ENCODE data around the gene MAN1A2. TPM values are rescaled to one million over a fixed set of nuclear protein-coding genes. Genes with fewer than 3 reads are reported as not detected.
"Not testable (repeated sequence)": the region's sequence is repeated elsewhere in the genome, so short reads cannot be mapped to it uniquely, and the experiment has no call there.

The MAN1A2 gene
- total RNA-seq, 2 donors from 2014 or later = 30.3 to 32.5 TPM

DNA sequence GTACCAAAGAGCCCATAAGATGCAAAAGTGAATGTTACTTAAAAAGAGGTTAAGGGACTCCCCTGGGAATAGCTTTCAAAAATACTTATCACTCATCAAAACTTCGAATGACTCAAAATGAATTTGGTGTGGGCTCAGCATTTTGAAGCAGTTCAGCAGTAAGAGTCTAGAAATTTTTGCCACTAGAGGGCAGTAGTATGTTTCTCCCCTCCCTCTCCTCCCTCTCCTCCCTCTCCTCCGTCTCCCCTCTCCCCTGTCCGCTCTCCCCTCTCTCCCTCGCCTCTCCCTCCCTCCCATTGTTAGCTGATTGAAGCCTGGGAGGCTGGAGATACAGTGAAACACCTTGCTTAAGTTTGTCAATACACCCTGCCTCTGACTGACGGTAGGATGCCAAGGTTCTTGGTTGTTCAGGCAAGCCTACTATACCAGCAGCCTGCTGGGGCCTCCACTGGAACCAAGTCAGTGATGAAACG is 167.8 kb downstream of the MAN1A2 start:
- intact Hi-C loops (cut with DNase I, micrococcal nuclease) = loop anchor here (5.0 to 10.0 kb wide), 2 partner anchors 220 to 222 kb away; no protein-coding TSS in a partner anchor
- ATAC-seq (peak; percentile 79), DNase-seq (peak in 1 of 2 donors; percentile 23)

DNA sequence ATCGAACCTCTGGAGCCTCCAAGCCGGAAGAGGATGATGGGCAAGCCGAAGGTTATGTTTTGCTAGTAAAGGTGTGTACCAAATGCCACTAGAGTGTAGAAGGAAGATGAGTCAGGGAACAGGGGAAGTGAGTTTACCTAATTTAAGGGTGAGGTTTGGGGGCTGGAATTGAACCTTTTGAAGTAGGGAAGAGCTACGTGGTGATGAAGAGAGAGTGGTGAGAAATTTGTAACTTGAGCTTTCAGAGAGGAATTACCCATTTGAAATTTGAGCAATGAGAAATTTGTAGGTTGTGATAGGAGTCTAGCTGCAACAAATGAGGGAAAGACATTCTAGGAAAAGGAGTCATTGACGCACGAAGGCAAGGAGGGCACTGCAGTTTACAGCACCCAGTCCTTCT is 168.6 kb downstream of the MAN1A2 start:
- DNase-seq = no peak
- ATAC-seq = no peak
- intact Hi-C loops (cut with DNase I, micrococcal nuclease) = loop anchor here (5.0 to 10.0 kb wide), 2 partner anchors 219 to 221 kb away; no protein-coding TSS in a partner anchor

DNA sequence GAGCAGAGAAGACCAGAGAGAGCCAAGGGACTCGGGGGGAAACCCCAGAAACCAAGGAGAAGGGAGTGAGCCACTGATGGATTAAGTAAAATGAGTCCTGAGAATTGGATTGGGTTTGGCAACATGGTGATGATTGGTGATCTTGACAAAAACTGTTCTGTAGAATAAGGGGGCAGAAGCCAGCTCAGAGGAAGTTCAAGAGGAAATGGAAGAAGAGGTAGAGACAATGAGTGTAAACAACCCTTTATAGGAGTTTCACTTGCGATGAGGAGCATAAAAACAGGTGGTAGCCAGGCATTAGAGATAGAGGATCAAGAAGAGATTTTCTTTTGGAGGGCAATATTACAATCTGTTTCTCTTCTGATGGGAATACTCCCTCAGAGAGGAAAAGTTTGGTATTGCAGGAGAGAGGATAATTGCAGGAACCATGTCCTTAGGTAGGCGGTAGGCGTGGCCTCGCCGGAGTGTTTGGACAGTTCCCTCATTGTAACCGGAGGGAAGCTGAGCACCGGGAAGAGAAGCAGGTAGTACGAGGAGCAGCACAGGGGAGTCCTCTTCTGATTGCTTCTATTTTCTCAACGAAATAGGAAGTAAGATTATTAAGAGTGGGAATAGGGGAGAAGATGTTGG is 170.2 kb downstream of the MAN1A2 start:
- peak; percentile 76 to 84 for DNase-seq

DNA sequence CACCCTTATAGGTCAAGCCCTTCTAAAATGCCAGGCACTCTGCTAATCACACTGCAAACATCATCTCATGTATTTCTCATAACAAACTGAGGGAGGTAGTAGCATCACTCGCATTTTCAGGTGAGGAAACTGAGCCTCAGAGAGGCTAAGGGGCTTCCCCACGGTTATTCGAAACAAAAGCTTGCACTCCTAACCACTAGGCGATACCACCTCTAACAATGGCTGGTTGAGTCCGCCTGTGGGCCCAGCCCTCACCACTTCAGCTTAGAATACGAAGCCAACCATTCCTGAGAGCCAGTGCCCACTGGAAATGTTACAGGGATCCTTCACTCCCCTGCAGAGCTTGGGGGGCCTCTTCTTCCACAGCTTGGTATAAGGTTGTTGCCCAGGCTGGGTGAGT is 173.3 kb downstream of the MAN1A2 start:
- intact Hi-C loops (cut with DNase I, micrococcal nuclease) = no loop called here
- ATAC-seq (no peak), DNase-seq (no peak)

More for the DNA sequence above, 170.2 kb downstream of the MAN1A2 start:
- intact Hi-C loops (cut with DNase I, micrococcal nuclease) = loop anchor here (5.0 to 10.0 kb wide), 2 partner anchors 217 to 220 kb away; no protein-coding TSS in a partner anchor
- peak; percentile 94 for ATAC-seq

DNA sequence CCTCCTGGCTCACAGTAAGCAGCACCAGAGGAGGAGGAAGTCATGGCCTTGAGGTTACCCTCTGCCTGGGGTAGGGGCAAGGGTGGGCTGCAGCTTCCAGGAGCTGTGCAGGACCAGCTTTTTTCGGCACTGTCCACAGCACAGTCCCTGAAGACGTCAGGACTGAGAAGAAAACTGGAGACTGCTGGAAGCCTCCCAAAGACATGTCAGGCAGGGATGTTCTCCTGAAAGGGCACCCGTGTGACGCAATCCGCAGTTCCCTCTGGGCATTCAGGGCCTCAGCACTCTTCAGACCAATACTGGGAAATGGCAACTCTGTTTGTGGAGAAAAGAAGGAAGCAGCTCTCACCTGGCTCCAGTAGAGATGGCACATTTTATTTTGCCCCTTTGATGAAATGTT is 173.8 kb downstream of the MAN1A2 start:
- no peak for ATAC-seq
- no peak for DNase-seq
- intact Hi-C loops (cut with DNase I, micrococcal nuclease) = no loop called here

DNA sequence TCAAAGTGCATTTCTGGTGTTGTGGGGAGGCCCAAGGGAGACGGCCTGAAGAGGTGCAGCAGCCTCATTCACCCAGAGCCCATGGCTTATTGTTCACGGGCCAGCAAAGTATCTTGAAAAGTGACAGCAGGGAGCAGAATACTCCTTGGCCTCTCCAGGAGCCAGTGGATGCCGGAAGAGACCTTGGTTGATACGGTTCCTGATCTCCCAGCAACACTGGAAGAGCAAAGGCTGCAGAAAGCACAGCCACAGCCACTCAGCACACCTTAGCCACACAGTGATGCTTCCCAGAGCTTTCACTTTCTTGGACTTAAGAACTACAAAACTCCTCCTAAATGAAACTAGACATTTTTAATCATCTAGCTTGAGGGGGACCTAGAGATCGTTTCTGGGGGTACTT is 174.3 kb downstream of the MAN1A2 start:
- DNase-seq (no peak), ATAC-seq (no peak)
- intact Hi-C loops (cut with DNase I, micrococcal nuclease) = no loop called here

DNA sequence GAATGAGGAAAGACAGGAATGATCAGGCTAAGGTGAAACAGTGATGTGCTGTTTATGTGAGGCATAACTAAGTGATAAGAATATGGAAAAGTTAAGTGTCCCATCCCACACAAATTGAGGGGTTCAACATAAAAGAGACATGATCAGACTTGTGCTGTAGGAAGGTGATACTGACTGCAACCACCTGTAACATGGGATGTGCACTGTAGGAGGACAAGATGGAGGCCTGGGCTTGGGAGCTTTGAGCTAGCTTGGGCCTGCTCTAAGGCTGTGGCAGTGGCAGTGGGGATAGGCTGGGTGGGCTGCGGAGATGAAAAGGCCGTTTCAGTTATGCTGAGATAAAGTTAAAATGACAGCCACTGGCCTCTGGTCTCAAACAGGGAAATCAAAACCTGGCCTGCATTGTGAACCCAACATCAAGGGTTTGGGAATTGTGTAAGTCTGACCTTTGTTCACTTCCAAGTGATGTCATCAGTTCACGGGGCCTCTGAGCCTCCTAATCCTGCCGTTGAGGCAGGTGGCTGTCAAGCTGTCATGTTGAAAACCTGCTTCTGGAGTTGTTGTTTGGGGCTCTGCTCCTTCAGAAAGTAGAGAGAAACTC is 177.4 kb downstream of the MAN1A2 start:
- peak; percentile 75 for ATAC-seq
- DNase-seq = no peak

DNA sequence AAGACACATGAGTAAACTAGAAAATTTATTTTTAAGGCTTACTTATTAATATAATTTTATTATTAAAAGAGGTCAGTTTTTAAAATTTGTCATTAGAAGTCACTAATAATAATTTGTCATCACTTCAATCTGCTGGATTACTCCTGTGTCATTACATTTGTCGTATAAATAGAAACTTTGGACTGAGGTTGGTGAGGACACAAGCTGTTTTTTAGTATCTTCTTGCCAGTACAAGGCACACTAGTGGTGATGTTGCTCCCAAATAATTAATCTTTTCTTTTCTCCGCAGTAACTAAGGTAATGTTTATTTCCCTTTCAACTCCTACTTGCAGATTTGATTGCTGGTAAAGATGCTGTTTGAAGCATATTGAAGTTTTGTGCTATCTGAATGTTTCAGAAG is 179.2 kb downstream of the MAN1A2 start:
- ATAC-seq (no peak), DNase-seq (no peak)
- intact Hi-C loops (cut with DNase I, micrococcal nuclease) = no loop called here

More for the DNA sequence above, 177.4 kb downstream of the MAN1A2 start:
- intact Hi-C loops (cut with DNase I, micrococcal nuclease) = no loop called here

DNA sequence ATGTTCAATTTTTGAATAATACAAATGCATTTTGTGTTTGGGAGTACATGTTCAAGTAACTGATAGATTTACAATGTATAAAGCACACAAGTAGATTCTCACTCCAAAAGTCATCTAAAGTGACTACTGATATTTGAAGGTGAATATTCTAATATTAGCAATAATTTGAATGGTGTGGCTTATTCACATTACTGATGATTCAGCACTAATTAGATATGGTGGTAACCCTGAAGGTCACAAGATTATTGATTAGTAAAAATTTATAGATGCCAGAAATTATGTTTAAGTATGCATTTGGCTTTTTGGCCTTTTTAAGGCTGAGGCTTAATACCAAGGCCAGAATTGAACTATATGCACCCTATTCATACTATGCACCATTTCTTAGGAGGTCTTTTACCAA is 186.2 kb downstream of the MAN1A2 start:
- intact Hi-C loops (cut with DNase I, micrococcal nuclease) = no loop called here
- ATAC-seq (no peak), DNase-seq (no peak)

DNA sequence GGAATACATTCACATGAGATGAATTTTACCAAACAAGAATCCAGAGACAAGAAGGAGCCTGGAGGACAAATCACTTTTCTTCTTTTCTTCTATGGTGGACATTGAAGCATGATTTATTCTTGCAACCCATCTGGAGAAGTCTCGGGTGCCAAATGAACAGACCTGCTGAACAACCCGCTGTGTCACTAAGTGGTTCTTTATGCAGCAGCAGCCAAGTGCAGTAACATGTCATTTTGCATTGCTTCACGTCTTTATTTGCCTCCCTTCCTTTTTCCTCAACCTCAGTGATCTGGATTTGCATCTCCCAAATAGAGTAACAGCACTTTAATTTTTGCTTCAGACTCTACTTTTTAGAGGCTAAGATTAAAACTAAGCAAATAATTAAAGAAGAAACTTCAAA is 188.6 kb downstream of the MAN1A2 start:
- no peak for ATAC-seq
- intact Hi-C loops (cut with DNase I, micrococcal nuclease) = no loop called here
- DNase-seq = no peak

DNA sequence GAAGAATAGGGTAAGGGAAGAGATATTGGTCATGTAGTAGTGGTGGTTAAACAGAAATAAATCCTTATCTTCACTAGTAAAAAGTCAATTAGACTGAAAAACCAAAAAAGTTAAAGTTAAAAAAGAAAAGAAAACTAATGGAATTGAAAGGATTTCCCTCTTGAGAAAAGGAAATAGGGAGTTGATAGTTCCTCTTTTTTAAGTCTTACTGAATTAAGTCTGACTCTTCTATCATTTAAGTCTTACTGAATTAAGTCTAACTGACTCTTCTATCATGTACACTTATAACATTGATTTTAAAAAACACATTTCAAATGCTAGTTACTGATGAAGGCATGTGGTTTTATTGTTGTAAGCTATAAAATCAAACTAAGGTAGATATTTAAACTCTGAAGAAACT is 189.1 kb downstream of the MAN1A2 start:
- DNase-seq = no peak
- intact Hi-C loops (cut with DNase I, micrococcal nuclease) = no loop called here
- no peak for ATAC-seq

DNA sequence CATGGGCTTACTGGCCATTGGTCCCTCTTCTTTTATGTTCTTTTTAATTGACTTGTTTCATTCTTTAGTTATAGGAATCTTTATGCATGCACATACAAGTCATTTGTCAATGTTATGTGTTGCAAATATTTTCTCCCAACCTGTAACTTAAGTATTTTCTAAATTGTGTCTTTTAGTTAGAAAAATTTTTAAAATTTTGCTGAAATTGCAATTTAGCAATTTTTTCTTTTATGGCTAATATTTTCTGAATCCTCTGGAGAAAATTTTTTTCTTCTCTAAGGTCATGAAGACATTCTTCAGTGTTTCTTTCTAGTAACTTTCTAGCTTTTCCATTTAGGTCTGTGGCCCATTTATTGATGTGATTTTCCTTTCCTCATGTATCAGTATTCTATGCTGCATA is 189.7 kb downstream of the MAN1A2 start:
- no peak for ATAC-seq

DNA sequence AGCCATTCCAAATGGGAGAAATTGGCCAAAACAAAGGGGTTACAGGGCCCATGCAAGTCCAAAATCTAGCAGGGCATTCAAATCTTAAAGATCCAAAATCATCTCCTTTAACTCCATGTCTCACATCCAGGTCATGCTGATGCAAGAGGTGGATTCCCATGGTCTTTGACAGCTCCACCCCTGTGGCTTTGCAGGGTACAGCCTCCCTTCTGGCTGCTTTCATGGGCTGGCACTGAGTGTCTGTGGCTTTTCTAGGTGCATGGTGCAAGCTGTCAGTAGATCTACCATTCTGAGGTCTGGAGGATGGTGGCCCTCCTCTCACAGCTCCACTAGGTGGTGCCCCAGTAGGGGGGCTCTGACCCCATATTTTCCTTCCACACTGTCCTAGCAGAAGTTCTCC is 191.2 kb downstream of the MAN1A2 start:
- ATAC-seq, DNase-seq: not testable (repeated sequence)

More for the DNA sequence above, 189.7 kb downstream of the MAN1A2 start:
- no peak for DNase-seq
- intact Hi-C loops (cut with DNase I, micrococcal nuclease) = no loop called here

DNA sequence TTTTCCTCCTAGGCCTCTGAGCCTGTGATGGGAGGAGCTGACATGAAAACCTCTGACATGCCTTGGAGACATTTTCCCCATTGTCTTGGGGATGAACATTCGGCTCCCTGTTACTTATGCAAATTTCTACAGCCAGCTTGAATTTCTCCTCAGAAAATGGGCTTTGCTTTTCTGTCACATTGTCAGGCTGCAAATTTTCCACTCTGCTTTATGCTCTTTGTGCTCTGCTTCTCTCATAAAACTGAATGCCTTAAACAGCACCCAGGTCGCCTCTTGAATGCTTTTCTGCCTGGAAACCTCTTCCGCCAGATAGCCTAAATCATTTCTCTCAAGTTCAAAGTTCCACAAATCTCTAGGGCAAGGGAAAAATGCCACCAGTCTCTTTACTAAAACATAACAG is 191.9 kb downstream of the MAN1A2 start:
- intact Hi-C loops (cut with DNase I, micrococcal nuclease) = no loop called here
- ATAC-seq = no peak
- DNase-seq = no peak

More for the DNA sequence above, 191.2 kb downstream of the MAN1A2 start:
- intact Hi-C loops (cut with DNase I, micrococcal nuclease) = not testable (repeated sequence)

DNA sequence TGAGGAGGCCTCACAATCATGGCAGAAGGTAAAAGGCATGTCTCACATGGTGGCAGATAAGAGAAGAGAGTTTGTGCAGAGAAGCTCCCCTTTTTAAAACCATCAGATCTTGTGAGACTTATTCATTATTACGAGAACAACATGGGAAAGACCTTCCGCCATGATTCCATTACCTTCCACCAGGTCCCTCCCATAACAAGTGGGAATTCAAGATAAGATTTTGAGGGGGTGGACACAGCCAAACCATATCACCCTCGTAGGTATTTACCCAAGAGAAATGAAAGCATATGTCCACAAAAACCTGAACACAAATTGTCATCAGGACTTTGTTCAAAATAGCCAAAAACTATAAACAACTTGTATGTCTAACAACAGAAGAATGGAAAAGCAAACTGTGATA is 192.7 kb downstream of the MAN1A2 start:
- DNase-seq (no peak), ATAC-seq (no peak)
- intact Hi-C loops (cut with DNase I, micrococcal nuclease) = no loop called here

DNA sequence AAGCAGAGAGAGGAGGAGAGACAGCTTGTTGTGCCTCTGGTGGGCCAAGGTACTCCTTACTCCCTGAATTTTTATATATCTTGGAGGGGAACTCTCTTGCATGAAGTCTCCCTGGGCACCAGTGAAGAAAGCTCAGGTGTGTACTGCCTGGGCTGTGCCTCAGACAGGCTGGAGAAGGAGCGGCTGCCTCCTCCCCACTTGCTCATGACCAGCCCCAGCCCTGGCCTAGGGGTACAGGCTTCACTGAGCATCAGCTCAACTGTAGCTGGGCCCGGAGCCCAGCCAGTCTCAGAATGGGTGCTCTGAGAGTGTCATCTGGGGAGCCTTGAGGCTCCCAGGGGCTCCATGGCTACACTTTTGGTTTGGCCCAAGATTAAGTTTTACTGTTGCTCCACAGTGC is 193.8 kb downstream of the MAN1A2 start:
- DNase-seq (no peak), ATAC-seq (no peak)
- intact Hi-C loops (cut with DNase I, micrococcal nuclease) = no loop called here

DNA sequence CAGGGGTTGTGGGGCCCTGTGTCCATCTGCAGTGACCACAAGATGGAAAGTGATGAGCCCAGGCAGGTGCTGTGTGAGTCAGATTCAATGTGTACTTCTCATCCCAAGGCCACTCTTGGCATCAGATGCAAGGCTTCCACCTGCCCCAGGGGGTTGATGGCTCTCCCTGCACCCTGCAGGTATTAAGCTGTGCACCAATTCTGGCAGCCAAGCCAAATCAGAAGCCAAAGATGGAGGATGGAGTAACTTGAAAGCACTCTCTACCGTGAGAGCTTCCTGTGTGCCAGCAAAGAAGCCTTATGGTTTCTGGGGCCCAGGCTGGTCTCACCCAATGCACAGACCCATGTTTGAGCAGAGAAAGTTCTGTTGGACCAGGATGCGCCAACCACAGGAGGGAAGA is 194.3 kb downstream of the MAN1A2 start:
- ATAC-seq (no peak), DNase-seq (no peak)
- intact Hi-C loops (cut with DNase I, micrococcal nuclease) = no loop called here

DNA sequence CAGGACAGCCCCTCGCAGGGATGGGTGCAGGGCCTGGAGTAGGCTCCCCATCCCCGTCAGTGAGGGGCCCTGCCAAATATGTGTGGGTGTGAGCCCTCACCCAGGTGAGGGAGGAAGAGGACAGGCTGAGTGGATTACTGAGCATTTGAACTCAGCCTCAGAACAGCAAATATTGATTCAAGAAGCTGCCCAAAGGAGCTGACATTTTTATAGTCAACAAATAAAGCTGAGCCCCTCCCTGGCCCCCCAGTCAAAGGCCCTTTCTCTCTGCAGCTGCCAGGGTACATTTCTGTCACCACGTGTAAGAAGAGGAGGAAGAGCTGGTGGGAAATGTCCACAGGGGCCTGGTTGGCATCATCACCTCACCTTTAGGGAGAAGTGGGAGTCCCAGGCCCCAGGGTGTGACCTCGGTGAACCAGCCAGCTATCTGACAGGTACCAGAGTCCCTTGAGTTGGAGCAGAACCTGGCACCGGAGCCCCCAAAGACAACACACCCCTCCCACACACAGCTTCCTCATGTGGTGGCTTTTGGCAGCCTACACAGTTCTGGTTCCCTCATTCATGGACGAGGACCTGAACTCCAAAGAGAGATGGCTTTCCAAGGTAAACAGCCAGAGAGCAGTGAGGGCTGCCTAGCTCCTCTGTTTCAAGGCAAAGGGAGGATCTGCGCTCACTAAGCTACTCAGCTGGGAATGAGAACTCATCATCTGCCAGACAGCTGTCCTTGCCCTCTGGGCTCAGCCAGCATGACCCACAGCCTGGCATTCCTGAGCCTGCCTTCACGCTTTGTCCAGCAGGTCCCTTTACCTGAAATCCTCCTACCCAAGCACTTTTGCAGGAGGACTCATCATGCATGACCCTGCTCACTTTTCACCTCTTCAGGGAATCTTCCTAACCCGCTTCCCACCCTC is 195.6 kb downstream of the MAN1A2 start:
- DNase-seq (peak; percentile 55 to 75), ATAC-seq (peak; percentile 84)
- intact Hi-C loops (cut with DNase I, micrococcal nuclease) = no loop called here

DNA sequence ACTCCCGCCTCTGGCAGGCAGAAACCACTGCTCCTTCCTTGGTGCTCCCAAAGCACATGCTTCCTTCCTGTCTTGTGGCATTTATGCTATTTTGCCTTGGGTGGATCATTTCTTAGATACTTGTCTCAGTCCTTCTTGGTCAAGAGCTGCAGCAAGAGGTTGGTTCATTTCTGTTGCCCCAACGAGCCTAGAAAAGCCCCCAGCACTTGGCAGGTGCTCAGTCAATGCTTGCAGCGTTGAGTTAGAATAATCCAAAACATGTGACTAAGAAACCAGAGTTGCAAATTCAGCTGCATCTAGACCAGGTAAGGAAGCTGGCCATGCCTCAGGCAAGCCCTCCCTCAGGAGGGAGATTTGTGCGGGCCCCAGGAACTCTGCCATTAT is 196.2 kb downstream of the MAN1A2 start:
- DNase-seq = no peak
- ATAC-seq = no peak

More for the DNA sequence above, 196.2 kb downstream of the MAN1A2 start:
- intact Hi-C loops (cut with DNase I, micrococcal nuclease) = no loop called here
